T-helper 2 cell treated with Interferon-gamma antibody and Interleukin-4, amounts not matched to agents 5 μg/mL and 100 μg/mL, for 36 hours (primary cell): ENCODE data around the gene PSME4.
"Not testable (repeated sequence)": the region's sequence is repeated elsewhere in the genome, so short reads cannot be mapped to it uniquely, and the experiment has no call there.

ENCODE experiments used
- DNase-seq: peaks from one replicate; pipeline ENCODE4 v3.0.0; 2021; ENCODE audit warnings: low spot score
- H3K27ac Mint-ChIP-seq: one replicate; pipeline ENCODE4 v1.8.0; 2021; ENCODE audit warnings: mild to moderate bottlenecking, mixed read lengths
- H3K27me3 Mint-ChIP-seq: one replicate; pipeline ENCODE4 v1.8.0; 2021; ENCODE audit warnings: low read depth, mixed read lengths
- H3K36me3 Mint-ChIP-seq: one replicate; pipeline ENCODE4 v1.8.0; 2021; ENCODE audit warnings: low read depth, mixed read lengths
- H3K4me1 Mint-ChIP-seq: one replicate; pipeline ENCODE4 v1.8.0; 2021; ENCODE audit warnings: low read depth, mixed read lengths
- H3K4me3 Mint-ChIP-seq: one replicate; pipeline ENCODE4 v1.8.0; 2022; ENCODE audit warnings: mild to moderate bottlenecking, moderate library complexity, mixed read lengths
- H3K9me3 Mint-ChIP-seq: one replicate; pipeline ENCODE4 v1.8.0; 2021; ENCODE audit warnings: mixed read lengths

Gene PSME4

GRCh38 chr2:53827398-53828175 lies 143.2 kb downstream of the PSME4 start:
- H3K4me1 Mint-ChIP-seq, result no peaks in the 10 kb centered on the region
- H3K9me3 Mint-ChIP-seq, result no peaks in the 10 kb centered on the region
- no peak for DNase-seq
- no peak overlapping the region for H3K27ac Mint-ChIP-seq
- H3K36me3 Mint-ChIP-seq, result no peaks in the 10 kb centered on the region
- H3K27me3 Mint-ChIP-seq, result no peaks in the 10 kb centered on the region
- no peak overlapping the region for H3K4me3 Mint-ChIP-seq

GRCh38 chr2:53826587-53827397 lies 144.0 kb downstream of the PSME4 start:
- Mint-ChIP-seq H3K36me3 (no peaks in the 10 kb centered on the region), H3K27me3 (no peaks in the 10 kb centered on the region), H3K4me3 (no peak overlapping the region), H3K27ac (no peak overlapping the region), H3K4me1 (no peaks in the 10 kb centered on the region), H3K9me3 (no peaks in the 10 kb centered on the region)
- no peak for DNase-seq

GRCh38 chr2:53826030-53826410 lies 144.8 kb downstream of the PSME4 start:
- Mint-ChIP-seq H3K27me3 (no peaks in the 10 kb centered on the region), H3K36me3 (no peaks in the 10 kb centered on the region), H3K27ac (no peak overlapping the region), H3K4me3 (no peak overlapping the region), H3K9me3 (no peaks in the 10 kb centered on the region), H3K4me1 (no peaks in the 10 kb centered on the region)
- no peak for DNase-seq

GRCh38 chr2:53823639-53824038 lies 147.2 kb downstream of the PSME4 start:
- not testable (repeated sequence) for H3K4me1 Mint-ChIP-seq, H3K4me3 Mint-ChIP-seq, DNase-seq, H3K9me3 Mint-ChIP-seq, H3K36me3 Mint-ChIP-seq, H3K27ac Mint-ChIP-seq, H3K27me3 Mint-ChIP-seq

GRCh38 chr2:53821810-53822209 lies 149.0 kb downstream of the PSME4 start:
- Mint-ChIP-seq H3K27ac (no peak overlapping the region), H3K36me3 (peaks cover 13% of the 10 kb centered on the region), H3K27me3 (no peaks in the 10 kb centered on the region), H3K9me3 (no peaks in the 10 kb centered on the region), H3K4me1 (no peaks in the 10 kb centered on the region), H3K4me3 (no peak overlapping the region)
- no peak for DNase-seq

- Mint-ChIP-seq H3K4me1 (no peaks in the 10 kb centered on the region), H3K9me3 (no peaks in the 10 kb centered on the region), H3K27ac (no peak overlapping the region), H3K36me3 (peaks cover 20% of the 10 kb centered on the region), H3K4me3 (no peak overlapping the region), H3K27me3 (no peaks in the 10 kb centered on the region)
- no peak for DNase-seq
Observed at GRCh38 chr2:53820711-53821110, 150.1 kb downstream of the PSME4 start.

GRCh38 chr2:53820048-53820447 lies 150.7 kb downstream of the PSME4 start:
- no peak for DNase-seq
- Mint-ChIP-seq H3K36me3 (peaks cover 26% of the 10 kb centered on the region), H3K27ac (no peak overlapping the region), H3K27me3 (no peaks in the 10 kb centered on the region), H3K4me3 (no peak overlapping the region), H3K4me1 (no peaks in the 10 kb centered on the region), H3K9me3 (no peaks in the 10 kb centered on the region)

GRCh38 chr2:53819634-53820033 lies 151.2 kb downstream of the PSME4 start:
- Mint-ChIP-seq H3K4me1 (no peaks in the 10 kb centered on the region), H3K4me3 (no peak overlapping the region), H3K36me3 (peaks cover 26% of the 10 kb centered on the region), H3K9me3 (no peaks in the 10 kb centered on the region), H3K27ac (no peak overlapping the region), H3K27me3 (no peaks in the 10 kb centered on the region)
- no peak for DNase-seq

GRCh38 chr2:53818854-53819435 lies 151.8 kb downstream of the PSME4 start:
- no peaks in the 10 kb centered on the region for H3K27me3 Mint-ChIP-seq
- H3K4me1 Mint-ChIP-seq, result no peaks in the 10 kb centered on the region
- H3K27ac Mint-ChIP-seq, result no peak overlapping the region
- no peak overlapping the region for H3K4me3 Mint-ChIP-seq
- H3K9me3 Mint-ChIP-seq, result no peaks in the 10 kb centered on the region
- DNase-seq, result no peak
- H3K36me3 Mint-ChIP-seq, result peaks cover 27% of the 10 kb centered on the region
